Measurements from ENCODE around the gene PRAMEF25. TPM values are rescaled to one million over a fixed set of nuclear protein-coding genes. Genes with fewer than 3 reads are reported as not detected.
"Not testable (repeated sequence)": the region's sequence is repeated elsewhere in the genome, so short reads cannot be mapped to it uniquely, and the experiment has no call there.

Gene PRAMEF25
- total RNA-seq, result not detected

- H3K4me3 Mint-ChIP-seq, H3K27me3 Mint-ChIP-seq, CTCF ChIA-PET: not testable (repeated sequence)
Measured at GRCh38 chr1:13070474-13070873, at the start of gene PRAMEF25. TSS of gene PRAMEF25 (plus strand) at chr1:13070774. CDS start at chr1:13073694, 2,920 bp downstream.

GRCh38 chr1:13056475-13056874 is 14.1 kb upstream of the PRAMEF25 start, which contains the start of gene PRAMEF27:
TSS of gene PRAMEF27 (minus strand) at chr1:13056575. CDS start at chr1:13053659, 2,916 bp downstream.
- H3K9me3 Mint-ChIP-seq (ENCODE audit: low read depth); CTCF ChIA-PET; H3K4me3 Mint-ChIP-seq: not testable (repeated sequence)

More at GRCh38 chr1:13070474-13070873, at the start of gene PRAMEF25:
- not testable (repeated sequence) for H3K27ac Mint-ChIP-seq; H3K36me3 Mint-ChIP-seq; H3K9me3 Mint-ChIP-seq (ENCODE audit: low read depth); DNase-seq; ATAC-seq; H3K4me1 Mint-ChIP-seq

GRCh38 chr1:13116754-13117153 is 46.2 kb downstream of the PRAMEF25 start, which contains the start of gene HNRNPCL2:
TSS of gene HNRNPCL2 (minus strand) at chr1:13116854. CDS start at chr1:13116400, 454 bp downstream.
- H3K9me3 Mint-ChIP-seq (ENCODE audit: low read depth); H3K4me3 Mint-ChIP-seq; ATAC-seq; DNase-seq; H3K27ac Mint-ChIP-seq; H3K4me1 Mint-ChIP-seq; H3K36me3 Mint-ChIP-seq; H3K27me3 Mint-ChIP-seq; CTCF ChIA-PET: not testable (repeated sequence)

More at GRCh38 chr1:13056475-13056874, 14.1 kb upstream of the PRAMEF25 start, which contains the start of gene PRAMEF27:
- DNase-seq, H3K27me3 Mint-ChIP-seq, H3K4me1 Mint-ChIP-seq, H3K36me3 Mint-ChIP-seq, ATAC-seq, H3K27ac Mint-ChIP-seq: not testable (repeated sequence)

Other genes with a start within 250 kb of the PRAMEF25 start
- gene PRAMEF11, start 239.4 kb upstream of the PRAMEF25 start, total RNA-seq, result not detected
- gene HNRNPCL1, start 222.1 kb upstream of the PRAMEF25 start, total RNA-seq, result not detected
- gene PRAMEF2, start 213.7 kb upstream of the PRAMEF25 start, total RNA-seq, result not detected
- gene PRAMEF4, start 184.6 kb upstream of the PRAMEF25 start, total RNA-seq, result not detected
- gene PRAMEF10, start 172.5 kb upstream of the PRAMEF25 start, total RNA-seq, result not detected
- not detected for gene PRAMEF7, start 154.2 kb upstream of the PRAMEF25 start, total RNA-seq
- gene PRAMEF6, start 123.2 kb upstream of the PRAMEF25 start, total RNA-seq, result not detected
- not detected for gene PRAMEF27, start 14.2 kb upstream of the PRAMEF25 start, total RNA-seq
- gene HNRNPCL3, start 10.0 kb upstream of the PRAMEF25 start, total RNA-seq, result not detected
- gene HNRNPCL2, start 46.1 kb downstream of the PRAMEF25 start, total RNA-seq, result not detected
- not detected for gene PRAMEF26, start 85.2 kb downstream of the PRAMEF25 start, total RNA-seq
- not detected for gene HNRNPCL4, start 94.9 kb downstream of the PRAMEF25 start, total RNA-seq
- gene PRAMEF9, start 101.1 kb downstream of the PRAMEF25 start, total RNA-seq, result not detected
- not detected for gene PRAMEF13, start 130.6 kb downstream of the PRAMEF25 start, total RNA-seq
- gene PRAMEF18, start 155.4 kb downstream of the PRAMEF25 start, total RNA-seq, result not detected
- gene PRAMEF5, start 183.4 kb downstream of the PRAMEF25 start, total RNA-seq, result not detected
- not detected for gene PRAMEF8, start 214.4 kb downstream of the PRAMEF25 start, total RNA-seq
- gene PRAMEF33, start 232.8 kb downstream of the PRAMEF25 start, total RNA-seq, result not detected
- not detected for gene PRAMEF15, start 244.8 kb downstream of the PRAMEF25 start, total RNA-seq